ENCODE measurements around the gene SEPTIN11. TPM values are rescaled to one million over a fixed set of nuclear protein-coding genes. Genes with fewer than 3 reads are reported as not detected.

The SEPTIN11 gene
- total and polyA plus RNA-seq, 2 of the 8 experiments (the other 6 are each of a cell fraction or from before 2014, with no cell fraction given) = 32.2 to 110 TPM

DNA sequence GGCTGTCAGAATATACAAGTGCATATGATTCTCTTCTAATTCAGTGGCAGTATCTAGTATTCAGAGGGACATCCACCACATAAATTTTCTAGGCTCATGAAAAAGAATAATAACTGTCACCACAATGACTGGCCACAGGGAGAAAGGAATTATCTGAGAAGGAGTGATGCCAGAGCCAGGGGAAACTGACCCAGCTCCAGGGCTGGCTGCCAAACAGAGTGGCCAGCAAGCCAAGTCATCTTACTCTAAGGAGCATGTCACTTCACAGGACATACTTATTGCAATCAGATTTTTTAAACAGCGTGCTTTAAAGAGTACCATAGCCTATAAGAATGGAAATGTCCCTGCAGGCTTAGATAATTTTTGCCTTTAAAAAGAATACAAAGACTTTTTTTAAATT, 5.8 kb upstream of the SEPTIN11 start:
- Histone ChIP-seq H3K18ac (ENCODE audit: extremely low read depth, low read length) (no peak overlapping the region), H3K36me3 (ENCODE audit: control insufficient read depth in 2 of 4, insufficient read depth in 4 of 4, low read length in 3 of 4) (no peaks in the 10 kb centered on the region), H4K5ac (ENCODE audit: insufficient read length, low read depth, low read length) (no peak overlapping the region), H3K4me2 (ENCODE audit: insufficient read depth in 1 of 2, low read depth in 2 of 2, low read length in 2 of 2) (no peak overlapping the region), H2BK5ac (ENCODE audit: low read depth, low read length) (no peak overlapping the region), H2AFZ (ENCODE audit: low read length) (no peak overlapping the region), H3K4ac (replicated peaks; ENCODE audit: insufficient read length, low read depth, low read length) (no peak overlapping the region), H3K9me3 (ENCODE audit: insufficient read depth in 2 of 2, low read depth in 1 of 2, low read length in 1 of 2) (no peaks in the 10 kb centered on the region), H4K8ac (ENCODE audit: extremely low read depth, insufficient read depth, low read length) (no peak overlapping the region), H2BK20ac (ENCODE audit: low read length) (no peak overlapping the region), H2AK5ac (ENCODE audit: low read depth, low read length) (no peak overlapping the region), H3K4me1 (replicated peaks in 1 of 4; ENCODE audit: control insufficient read depth in 3 of 4, insufficient read depth in 4 of 4, low read length in 3 of 4) (peaks cover 0 to 6% (median 4%) of the 10 kb centered on the region in 4 experiments; a peak in 4 of 7 replicates), H3K23me2 (ENCODE audit: low read depth, low read length) (peaks cover 5% of the 10 kb centered on the region; the same call in 1 of the 2 replicates), H3K56ac (replicated peaks; ENCODE audit: insufficient read length, low read depth, low read length) (no peak overlapping the region), H2BK15ac (ENCODE audit: low read length) (no peak overlapping the region), H3K79me2 (ENCODE audit: control insufficient read depth in 1 of 2, insufficient read depth in 2 of 2, low read length in 2 of 2) (no peaks in the 10 kb centered on the region), H3K27me3 (replicated peaks in 1 of 4; ENCODE audit: control insufficient read depth in 3 of 4, extremely low read depth in 1 of 4, insufficient read depth in 3 of 4, low read length in 3 of 4) (peaks cover 0 to 10% (median 9%) of the 10 kb centered on the region in 4 experiments; a peak in 5 of 7 replicates), H4K91ac (replicated peaks; ENCODE audit: insufficient read length, low read length) (no peak overlapping the region), H3K27ac (ENCODE audit: low read depth, low read length) (no peak overlapping the region), H2BK12ac (ENCODE audit: low read depth, low read length) (no peak overlapping the region), H3K14ac (ENCODE audit: insufficient read length) (no peak overlapping the region), H3K79me1 (ENCODE audit: low read depth, low read length) (no peaks in the 10 kb centered on the region), H4K20me1 (replicated peaks in 1 of 2; ENCODE audit: control insufficient read depth in 1 of 2, insufficient read depth in 2 of 2, low read length in 2 of 2) (peaks cover 0 to 1% of the 10 kb centered on the region in 2 experiments), H3K23ac (ENCODE audit: insufficient read length) (no peak overlapping the region), H3K4me3 (ENCODE audit: extremely low read depth in 1 of 4, insufficient read depth in 2 of 4, low read depth in 3 of 4, low read length in 4 of 4) (no peak overlapping the region), H3K9ac (replicated peaks in 1 of 4; ENCODE audit: extremely low read depth in 1 of 4, low read depth in 3 of 4, low read length in 3 of 4) (no peak overlapping the region), H2BK120ac (replicated peaks; ENCODE audit: low read depth, low read length) (no peak overlapping the region)
- ChIA-PET CTCF (ENCODE audit: partially characterized antibody) (no interaction called here), POLR2A (ENCODE audit: partially characterized antibody) (interaction anchor here (1.3 kb wide), 1 partner anchor 10 kb away, joined by 3 read pairs; no protein-coding TSS in a partner anchor)
- no peak for FAIRE-seq
- whole genome bisulfite sequencing, 2 experiments (ENCODE audit: extremely low coverage in 1 of 2, insufficient coverage in 1 of 2, insufficient read length in 1 of 2, insufficient replicate concordance in 2 of 2, low coverage in 1 of 2, low lambda C conversion rate in 2 of 2, missing lambda C conversion rate in 1 of 2) = 95% methylated on average over 1 of the region's 1 CpG; no CpG with 5 or more reads in 1 of the 2 experiments
- DNase-seq (ENCODE audit: low read depth in 1 of 2, low spot score in 2 of 2) = no peak
- no peak for TF ChIP-seq CREB1 (IDR thresholded peaks at IDR 0.05)
- TF ChIP-seq RFX5 (IDR thresholded peaks at IDR 0.05; ENCODE audit: borderline replicate concordance, low read depth, low read length) = no peak
- no peak for TF ChIP-seq POLR2AphosphoS5 (IDR thresholded peaks at IDR 0.05; ENCODE audit: low read depth, low read length)
- TF ChIP-seq, protein P1, sequence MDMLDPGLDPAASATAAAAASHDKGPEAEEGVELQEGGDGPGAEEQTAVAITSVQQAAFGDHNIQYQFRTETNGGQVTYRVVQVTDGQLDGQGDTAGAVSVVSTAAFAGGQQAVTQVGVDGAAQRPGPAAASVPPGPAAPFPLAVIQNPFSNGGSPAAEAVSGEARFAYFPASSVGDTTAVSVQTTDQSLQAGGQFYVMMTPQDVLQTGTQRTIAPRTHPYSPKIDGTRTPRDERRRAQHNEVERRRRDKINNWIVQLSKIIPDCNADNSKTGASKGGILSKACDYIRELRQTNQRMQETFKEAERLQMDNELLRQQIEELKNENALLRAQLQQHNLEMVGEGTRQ (IDR thresholded peaks at IDR 0.05; ENCODE audit: low read length) = no peak
- no peak for TF ChIP-seq PHF8 (conservative IDR thresholded peaks at IDR 0.05; ENCODE audit: low read depth, low read length)
- TF ChIP-seq CTBP2 (IDR thresholded peaks at IDR 0.05; ENCODE audit: borderline replicate concordance, insufficient read depth, insufficient read length, low read length) = no peak
- no peak for TF ChIP-seq SP1 (IDR thresholded peaks at IDR 0.05; ENCODE audit: low read depth, low read length)
- TF ChIP-seq HDAC6 (IDR thresholded peaks at IDR 0.05; ENCODE audit: low read depth, low read length) = no peak
- TF ChIP-seq FOSL1 (IDR thresholded peaks at IDR 0.05; ENCODE audit: insufficient read depth, low read depth, low read length) = no peak
- TF ChIP-seq SRF (IDR thresholded peaks at IDR 0.05; ENCODE audit: low read depth, low read length) = no peak
- no peak for TF ChIP-seq RAD21 (IDR thresholded peaks at IDR 0.05 in 1 of 2, conservative IDR thresholded peaks at IDR 0.05 in 1 of 2; ENCODE audit: low read depth in 2 of 2, low read length in 2 of 2)
- TF ChIP-seq CBX8 (IDR thresholded peaks at IDR 0.05; ENCODE audit: borderline replicate concordance, low read depth, low read length) = no peak
- no peak for TF ChIP-seq HDAC2 (IDR thresholded peaks at IDR 0.05; ENCODE audit: borderline replicate concordance in 1 of 2, low read depth in 2 of 2, low read length in 2 of 2)
